ENCODE data around the gene PCNT.

Gene PCNT

GRCh38 chr21:46426313-46427046, 102.5 kb downstream of the PCNT start:
- TF ChIP-seq TARDBP (IDR thresholded peaks at IDR 0.05) (no peak), FOXM1 (IDR thresholded peaks at IDR 0.05; ENCODE audit: borderline replicate concordance) (no peak), PKNOX1 (IDR thresholded peaks at IDR 0.05) (no peak)
- no peak for DNase-seq (ENCODE audit: extremely low spot score)
- CTCF ChIA-PET, result no interaction called here
- POLR2A ChIA-PET, result no interaction called here

- POLR2A ChIA-PET, result no interaction called here
Observed at GRCh38 chr21:46427516-46427915, 103.6 kb downstream of the PCNT start.

GRCh38 chr21:46428286-46428685, 104.3 kb downstream of the PCNT start:
- TF ChIP-seq CTBP1 (IDR thresholded peaks at IDR 0.05; ENCODE audit: borderline replicate concordance), result no peak
- TF ChIP-seq LEF1 (IDR thresholded peaks at IDR 0.05; ENCODE audit: borderline replicate concordance), result no peak
- POLR2A ChIA-PET, result no interaction called here
- no peak for DNase-seq (ENCODE audit: extremely low spot score)
- CTCF ChIA-PET, result no interaction called here

More at GRCh38 chr21:46427516-46427915, 103.6 kb downstream of the PCNT start:
- CTCF ChIA-PET, result no interaction called here
- no peak for DNase-seq (ENCODE audit: extremely low spot score)
- TF ChIP-seq ZNF384 (IDR thresholded peaks at IDR 0.05), result no peak
- TF ChIP-seq FOXM1 (IDR thresholded peaks at IDR 0.05; ENCODE audit: borderline replicate concordance), result no peak
- TF ChIP-seq SUZ12 (IDR thresholded peaks at IDR 0.05), result no peak
- no peak for TF ChIP-seq PKNOX1 (IDR thresholded peaks at IDR 0.05)
- no peak for TF ChIP-seq NFRKB (IDR thresholded peaks at IDR 0.05)
- no peak for TF ChIP-seq HDGF (IDR thresholded peaks at IDR 0.05; ENCODE audit: borderline replicate concordance)
- TF ChIP-seq ELF4 (IDR thresholded peaks at IDR 0.05), result no peak
- no peak for TF ChIP-seq BHLHE40 (IDR thresholded peaks at IDR 0.05; ENCODE audit: borderline replicate concordance)
- TF ChIP-seq ARNT (IDR thresholded peaks at IDR 0.05), result no peak
- no peak for TF ChIP-seq L3MBTL2 (conservative IDR thresholded peaks at IDR 0.05)
- no peak for TF ChIP-seq FOXK2 (IDR thresholded peaks at IDR 0.05)
- no peak for TF ChIP-seq CTBP1 (IDR thresholded peaks at IDR 0.05; ENCODE audit: borderline replicate concordance)
- no peak for TF ChIP-seq LEF1 (IDR thresholded peaks at IDR 0.05; ENCODE audit: borderline replicate concordance)

GRCh38 chr21:46428987-46429710, 105.2 kb downstream of the PCNT start:
- TF ChIP-seq LEF1 (IDR thresholded peaks at IDR 0.05; ENCODE audit: borderline replicate concordance) (no peak), HDGF (IDR thresholded peaks at IDR 0.05; ENCODE audit: borderline replicate concordance) (no peak), PKNOX1 (IDR thresholded peaks at IDR 0.05) (no peak), SUZ12 (IDR thresholded peaks at IDR 0.05) (no peak), NFRKB (IDR thresholded peaks at IDR 0.05) (no peak), FOXK2 (IDR thresholded peaks at IDR 0.05) (no peak), ARNT (IDR thresholded peaks at IDR 0.05) (no peak), SP1 (IDR thresholded peaks at IDR 0.05) (no peak), ELF4 (IDR thresholded peaks at IDR 0.05) (no peak), FOXA1 (IDR thresholded peaks at IDR 0.05) (no peak), CTBP1 (IDR thresholded peaks at IDR 0.05; ENCODE audit: borderline replicate concordance) (no peak), ZNF384 (IDR thresholded peaks at IDR 0.05) (no peak)
- ChIA-PET CTCF (no interaction called here), POLR2A (no interaction called here)
- DNase-seq (ENCODE audit: extremely low spot score), result no peak

- no peak for DNase-seq (ENCODE audit: extremely low spot score)
- CTCF ChIA-PET, result no interaction called here
- POLR2A ChIA-PET, result no interaction called here
- TF ChIP-seq SUZ12 (IDR thresholded peaks at IDR 0.05) (no peak), CTBP1 (IDR thresholded peaks at IDR 0.05; ENCODE audit: borderline replicate concordance) (no peak), LEF1 (IDR thresholded peaks at IDR 0.05; ENCODE audit: borderline replicate concordance) (no peak), FOXM1 (IDR thresholded peaks at IDR 0.05; ENCODE audit: borderline replicate concordance) (no peak), NFRKB (IDR thresholded peaks at IDR 0.05) (no peak), ELF4 (IDR thresholded peaks at IDR 0.05) (no peak), TARDBP (IDR thresholded peaks at IDR 0.05) (no peak), HDGF (IDR thresholded peaks at IDR 0.05; ENCODE audit: borderline replicate concordance) (no peak), FOXA1 (IDR thresholded peaks at IDR 0.05) (no peak), BHLHE40 (IDR thresholded peaks at IDR 0.05; ENCODE audit: borderline replicate concordance) (no peak), PKNOX1 (IDR thresholded peaks at IDR 0.05) (no peak), ZNF384 (IDR thresholded peaks at IDR 0.05) (no peak), ARNT (IDR thresholded peaks at IDR 0.05) (no peak), SP1 (IDR thresholded peaks at IDR 0.05) (no peak), FOXK2 (IDR thresholded peaks at IDR 0.05) (no peak), L3MBTL2 (conservative IDR thresholded peaks at IDR 0.05) (no peak)
Observed at GRCh38 chr21:46429754-46430681, 106.1 kb downstream of the PCNT start.
